ENCODE measurements around the gene ETV4. TPM values are rescaled to one million over a fixed set of nuclear protein-coding genes. Genes with fewer than 3 reads are reported as not detected.
"Not testable (repeated sequence)": the region's sequence is repeated elsewhere in the genome, so short reads cannot be mapped to it uniquely, and the experiment has no call there.

The ETV4 gene
- total RNA-seq, 1 donor from 2014 or later: 3.7 TPM

- no peak for DNase-seq (ENCODE audit: low spot score)
Observed at GRCh38 chr17:43517161-43517560, 29.0 kb downstream of the ETV4 start.

- DNase-seq (ENCODE audit: low spot score): no peak
Observed at GRCh38 chr17:43515656-43516055, 30.5 kb downstream of the ETV4 start.

GRCh38 chr17:43511199-43511598 is 34.9 kb downstream of the ETV4 start:
- not testable (repeated sequence) for DNase-seq (ENCODE audit: low spot score)

DNA sequence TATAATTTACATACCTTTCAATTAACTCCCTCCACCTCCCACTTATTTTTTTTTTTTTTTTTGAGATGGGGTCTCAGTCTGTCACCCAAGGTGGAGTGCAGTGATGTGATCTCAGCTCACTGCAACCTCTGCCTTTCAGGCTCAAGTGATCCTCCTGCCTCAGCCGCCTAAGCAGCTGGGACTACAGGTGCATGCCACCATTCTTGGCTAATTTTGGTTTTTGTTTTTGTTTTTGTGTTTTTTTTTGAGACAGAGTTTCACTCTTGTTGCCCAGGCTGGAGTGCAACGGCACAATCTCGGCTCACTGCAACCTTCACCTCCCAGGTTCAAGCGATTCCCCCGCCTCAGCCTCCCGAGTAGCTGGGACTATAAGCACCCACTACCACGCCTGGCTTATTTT is 36.7 kb downstream of the ETV4 start:
- DNase-seq (ENCODE audit: low spot score): not testable (repeated sequence)

DNA sequence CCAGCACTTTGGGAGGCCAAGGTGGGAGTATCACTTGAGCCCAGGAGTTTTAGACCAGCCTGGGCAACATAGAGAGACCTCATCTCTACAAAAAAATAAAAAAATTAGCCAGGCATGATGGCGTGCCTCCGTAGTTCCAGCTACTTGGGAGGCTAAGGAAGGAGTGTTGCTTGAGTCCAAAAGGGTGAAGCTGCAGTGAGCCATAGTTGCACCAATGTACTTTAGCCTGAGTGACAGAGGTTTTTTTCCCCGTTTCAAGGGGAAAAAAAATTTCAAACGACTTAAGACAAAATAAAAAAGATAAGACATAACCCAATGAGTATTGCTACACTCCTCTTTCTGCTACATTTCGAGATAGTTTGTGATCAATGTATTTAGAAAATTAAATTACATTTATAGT is 55.5 kb downstream of the ETV4 start:
- DNase-seq (ENCODE audit: low spot score): no peak

DNA sequence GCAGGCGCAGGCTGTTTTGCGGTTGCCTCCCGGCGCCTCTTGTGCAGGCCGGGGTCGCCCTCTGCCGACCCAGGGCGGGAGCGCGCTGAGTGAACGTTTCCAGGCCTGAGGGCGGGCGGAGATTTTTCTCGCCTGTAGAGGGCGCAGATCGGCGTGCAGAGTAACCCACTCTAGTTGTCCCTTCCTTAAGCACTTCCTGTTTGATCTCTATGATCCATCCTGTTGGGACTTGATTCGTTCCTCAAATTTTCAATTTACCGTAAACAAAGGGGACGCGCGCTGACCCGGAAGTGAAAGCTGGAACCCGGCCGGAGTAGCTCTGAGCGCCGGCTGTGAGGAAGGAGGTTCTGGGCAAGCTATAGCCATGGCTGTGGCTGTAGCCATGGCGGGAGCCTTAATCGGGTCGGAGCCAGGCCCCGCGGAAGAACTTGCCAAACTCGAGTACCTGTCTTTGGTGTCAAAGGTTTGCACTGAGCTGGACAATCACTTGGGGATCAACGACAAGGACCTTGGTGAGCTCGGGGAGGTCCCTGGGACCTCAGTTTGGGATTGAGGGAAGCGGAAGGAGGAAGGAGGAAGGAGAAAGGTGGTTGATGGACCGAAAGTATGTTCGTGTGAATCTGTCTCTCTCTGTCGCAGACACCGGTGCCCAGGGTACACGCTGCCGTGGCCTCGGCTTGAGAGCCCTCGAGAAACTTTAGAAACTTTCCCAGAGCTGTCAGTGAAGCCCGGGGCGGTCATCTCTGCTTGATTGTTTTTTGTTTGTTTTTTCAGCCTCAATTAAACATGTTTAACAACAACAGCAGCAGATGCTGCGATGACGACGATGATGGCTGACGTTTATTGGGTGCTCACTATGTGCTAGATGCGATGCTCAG is 62.2 kb downstream of the ETV4 start, which contains the start of gene DHX8:
DHX8 (plus strand) TSS at position 302 of the 878 bp plus-strand sequence; CDS start at position 365, 63 bp downstream.
- DNase-seq (ENCODE audit: low spot score): peak; percentile 98

- no peak for DNase-seq (ENCODE audit: low spot score)
Observed at GRCh38 chr17:43482103-43483012, 63.8 kb downstream of the ETV4 start.

DNA sequence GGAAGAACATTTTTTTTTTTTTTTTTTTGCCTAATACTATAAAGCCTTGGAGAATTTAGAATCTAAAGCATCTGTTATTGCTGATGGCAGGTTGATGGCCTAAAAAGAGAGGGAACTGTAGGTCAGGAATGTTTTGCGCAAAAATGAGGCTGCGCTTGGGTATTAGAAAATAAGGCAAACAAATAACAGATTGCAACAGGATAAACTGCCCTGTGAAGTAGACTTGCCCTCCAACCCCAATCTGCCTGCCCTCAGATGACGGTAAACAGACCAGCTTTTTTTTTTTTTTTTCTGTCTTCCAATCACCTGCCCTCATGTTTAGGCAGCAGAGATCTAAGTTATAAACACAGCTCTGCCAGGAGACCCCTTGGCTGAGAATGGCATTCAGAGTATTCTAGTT is 66.2 kb downstream of the ETV4 start:
- DNase-seq (ENCODE audit: low spot score): no peak

Other genes with a start within 250 kb of the ETV4 start
- gene ARL4D, start 147.3 kb downstream of the ETV4 start, total RNA-seq: 34.3 TPM
- gene DHX8, start 62.4 kb downstream of the ETV4 start, total RNA-seq: 58.6 TPM
- 9.8 TPM for gene MEOX1, start 115.6 kb upstream of the ETV4 start, total RNA-seq
- gene SOST, start 212.5 kb upstream of the ETV4 start, total RNA-seq: not detected
- 91.9 TPM for gene DUSP3, start 232.6 kb upstream of the ETV4 start, total RNA-seq
- gene CFAP97D1, start 234.1 kb upstream of the ETV4 start, total RNA-seq: not detected